PC-9 (cell line): ENCODE data around the gene SERINC2.

ENCODE experiments used
- CTCF ChIP-seq: fragments of 200-600 bp; sonication (generic); conservative IDR thresholded peaks from 2 replicates; pipeline ENCODE4 v1.6.1; 2017; ENCODE audit warnings: mixed run types, antibody characterized with exemption, mild to moderate bottlenecking, moderate library complexity
- EZH2 ChIP-seq: fragments of 200-600 bp; sonication (generic); IDR thresholded peaks from 2 replicates; pipeline ENCODE4 v1.8.0; 2017; ENCODE audit warnings: antibody characterized with exemption, low read depth

GRCh38 chr1:31405578-31406245, 7.3 kb upstream of the SERINC2 start:
- TF ChIP-seq CTCF (no peak), EZH2 (no peak)
